Measurements from ENCODE around the gene MSL3.

The MSL3 gene, protein sequence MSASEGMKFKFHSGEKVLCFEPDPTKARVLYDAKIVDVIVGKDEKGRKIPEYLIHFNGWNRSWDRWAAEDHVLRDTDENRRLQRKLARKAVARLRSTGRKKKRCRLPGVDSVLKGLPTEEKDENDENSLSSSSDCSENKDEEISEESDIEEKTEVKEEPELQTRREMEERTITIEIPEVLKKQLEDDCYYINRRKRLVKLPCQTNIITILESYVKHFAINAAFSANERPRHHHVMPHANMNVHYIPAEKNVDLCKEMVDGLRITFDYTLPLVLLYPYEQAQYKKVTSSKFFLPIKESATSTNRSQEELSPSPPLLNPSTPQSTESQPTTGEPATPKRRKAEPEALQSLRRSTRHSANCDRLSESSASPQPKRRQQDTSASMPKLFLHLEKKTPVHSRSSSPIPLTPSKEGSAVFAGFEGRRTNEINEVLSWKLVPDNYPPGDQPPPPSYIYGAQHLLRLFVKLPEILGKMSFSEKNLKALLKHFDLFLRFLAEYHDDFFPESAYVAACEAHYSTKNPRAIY

DNA sequence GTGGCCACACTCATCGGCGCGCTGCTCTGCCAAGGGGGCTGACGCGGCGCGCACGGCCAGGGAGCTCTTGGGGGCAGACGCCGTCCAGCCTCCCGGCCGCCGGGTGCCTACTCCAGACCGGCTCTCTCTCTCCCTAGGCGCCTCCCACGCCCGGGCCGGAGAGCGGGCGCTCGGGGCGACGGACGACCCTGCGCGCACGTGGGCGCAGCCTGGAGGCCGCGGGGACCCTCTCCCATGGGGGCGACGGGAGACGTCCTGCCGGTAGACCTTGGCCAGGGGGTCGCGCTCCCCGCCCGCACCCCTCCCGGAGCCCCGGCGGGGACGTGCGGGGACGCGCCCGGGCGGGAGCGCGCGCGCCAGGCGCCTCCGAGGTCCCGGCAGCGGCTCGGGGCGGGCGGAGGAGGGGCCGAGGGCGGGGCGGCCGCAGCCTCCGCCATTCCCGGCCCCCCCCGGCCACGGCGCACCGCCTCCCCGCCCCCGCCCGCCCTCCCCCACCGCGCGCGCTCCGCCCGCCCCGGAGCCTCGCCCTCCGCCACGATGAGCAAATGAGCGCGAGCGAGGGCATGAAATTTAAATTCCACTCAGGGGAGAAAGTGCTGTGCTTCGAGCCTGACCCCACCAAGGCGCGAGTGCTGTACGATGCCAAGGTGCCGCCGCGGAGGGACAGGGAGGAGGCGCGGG lies at the start of gene MSL3:
Gene MSL3 (plus strand): TSS at position 519 of the 681 bp plus-strand sequence. CDS start 27 bp downstream, at position 546.
- peak; percentile 85 for DNase-seq (ENCODE audit: low spot score)
- peak within 1 kb of the TSS; percentile 85 to 89 for H3K27ac ChIP-seq

DNA sequence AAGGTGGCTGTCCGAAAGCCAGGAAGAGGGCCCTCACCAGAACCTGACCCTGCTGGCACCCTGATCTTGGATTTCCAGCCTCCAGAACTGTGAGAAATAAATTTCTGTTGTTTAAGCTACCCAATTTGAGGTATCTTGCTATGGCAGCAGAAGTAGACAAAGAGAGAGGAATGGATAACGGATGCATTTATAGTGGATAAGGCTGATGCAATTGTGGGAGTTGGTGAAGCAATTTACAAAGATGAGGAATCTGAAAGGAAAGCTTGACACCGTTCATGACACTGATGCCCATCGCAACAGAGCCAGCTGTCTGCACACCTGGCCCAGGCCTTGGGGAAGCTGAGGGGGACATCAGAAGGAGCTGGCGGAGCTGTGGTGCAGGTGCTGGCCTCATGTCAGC lies 35.7 kb upstream of the MSL3 start:
- H3K27ac ChIP-seq = no peak overlapping the region
- no peak overlapping the region for H3K4me3 ChIP-seq
- TF ChIP-seq, protein P1, sequence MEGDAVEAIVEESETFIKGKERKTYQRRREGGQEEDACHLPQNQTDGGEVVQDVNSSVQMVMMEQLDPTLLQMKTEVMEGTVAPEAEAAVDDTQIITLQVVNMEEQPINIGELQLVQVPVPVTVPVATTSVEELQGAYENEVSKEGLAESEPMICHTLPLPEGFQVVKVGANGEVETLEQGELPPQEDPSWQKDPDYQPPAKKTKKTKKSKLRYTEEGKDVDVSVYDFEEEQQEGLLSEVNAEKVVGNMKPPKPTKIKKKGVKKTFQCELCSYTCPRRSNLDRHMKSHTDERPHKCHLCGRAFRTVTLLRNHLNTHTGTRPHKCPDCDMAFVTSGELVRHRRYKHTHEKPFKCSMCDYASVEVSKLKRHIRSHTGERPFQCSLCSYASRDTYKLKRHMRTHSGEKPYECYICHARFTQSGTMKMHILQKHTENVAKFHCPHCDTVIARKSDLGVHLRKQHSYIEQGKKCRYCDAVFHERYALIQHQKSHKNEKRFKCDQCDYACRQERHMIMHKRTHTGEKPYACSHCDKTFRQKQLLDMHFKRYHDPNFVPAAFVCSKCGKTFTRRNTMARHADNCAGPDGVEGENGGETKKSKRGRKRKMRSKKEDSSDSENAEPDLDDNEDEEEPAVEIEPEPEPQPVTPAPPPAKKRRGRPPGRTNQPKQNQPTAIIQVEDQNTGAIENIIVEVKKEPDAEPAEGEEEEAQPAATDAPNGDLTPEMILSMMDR (IDR thresholded peaks at IDR 0.05) = no peak
- no peak for DNase-seq (ENCODE audit: low spot score)

More for the DNA sequence above, at the start of gene MSL3:
- H3K4me3 ChIP-seq = peak within 1 kb of the TSS; percentile 72
- TF ChIP-seq, protein P1 (IDR thresholded peaks at IDR 0.05) = no peak

DNA sequence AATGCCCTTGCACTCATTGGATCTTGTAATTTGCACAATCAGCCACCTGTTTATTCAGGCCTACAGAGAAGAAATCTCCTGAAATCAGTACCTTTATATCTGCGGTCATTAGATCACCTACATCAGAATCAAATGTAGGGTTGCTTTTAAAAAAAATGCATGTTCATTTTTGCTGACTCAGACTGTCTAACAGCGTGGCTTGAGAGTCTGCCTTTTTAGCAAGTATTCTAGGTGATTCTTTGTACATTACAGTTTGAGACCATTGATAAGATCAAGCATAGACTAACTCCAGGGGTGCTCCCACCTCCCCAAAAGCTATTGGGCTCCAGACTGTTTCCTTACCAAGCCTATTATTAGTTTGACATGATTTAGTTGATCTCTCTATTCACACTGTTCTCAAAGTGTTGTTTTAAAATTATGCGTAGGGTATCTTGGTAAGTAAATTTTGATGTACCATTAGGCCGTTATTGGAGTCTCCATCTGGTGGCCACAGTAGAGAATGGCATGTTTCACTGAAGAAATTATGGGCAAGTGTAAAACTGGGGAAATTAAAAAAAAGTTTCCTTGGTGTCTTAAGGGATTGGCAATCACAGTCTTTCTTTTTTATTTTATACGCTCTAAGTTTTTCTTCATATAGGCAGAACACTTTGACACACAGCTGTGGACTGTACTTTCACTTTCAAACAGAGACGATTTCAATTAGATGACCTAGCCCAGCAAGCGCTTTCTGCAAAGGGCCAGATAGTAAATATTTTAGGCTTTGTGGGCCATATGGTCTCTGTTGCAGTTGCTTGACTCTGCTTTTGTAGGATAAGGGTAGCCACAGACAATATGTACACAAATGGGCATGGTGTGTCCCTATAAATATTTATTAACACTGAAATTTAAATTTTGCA lies 33.7 kb upstream of the MSL3 start:
- no peak for DNase-seq (ENCODE audit: low spot score)
- Histone ChIP-seq H3K27ac (no peak overlapping the region), H3K4me3 (no peak overlapping the region)
- TF ChIP-seq, protein P1 (IDR thresholded peaks at IDR 0.05) = peak; percentile 49

DNA sequence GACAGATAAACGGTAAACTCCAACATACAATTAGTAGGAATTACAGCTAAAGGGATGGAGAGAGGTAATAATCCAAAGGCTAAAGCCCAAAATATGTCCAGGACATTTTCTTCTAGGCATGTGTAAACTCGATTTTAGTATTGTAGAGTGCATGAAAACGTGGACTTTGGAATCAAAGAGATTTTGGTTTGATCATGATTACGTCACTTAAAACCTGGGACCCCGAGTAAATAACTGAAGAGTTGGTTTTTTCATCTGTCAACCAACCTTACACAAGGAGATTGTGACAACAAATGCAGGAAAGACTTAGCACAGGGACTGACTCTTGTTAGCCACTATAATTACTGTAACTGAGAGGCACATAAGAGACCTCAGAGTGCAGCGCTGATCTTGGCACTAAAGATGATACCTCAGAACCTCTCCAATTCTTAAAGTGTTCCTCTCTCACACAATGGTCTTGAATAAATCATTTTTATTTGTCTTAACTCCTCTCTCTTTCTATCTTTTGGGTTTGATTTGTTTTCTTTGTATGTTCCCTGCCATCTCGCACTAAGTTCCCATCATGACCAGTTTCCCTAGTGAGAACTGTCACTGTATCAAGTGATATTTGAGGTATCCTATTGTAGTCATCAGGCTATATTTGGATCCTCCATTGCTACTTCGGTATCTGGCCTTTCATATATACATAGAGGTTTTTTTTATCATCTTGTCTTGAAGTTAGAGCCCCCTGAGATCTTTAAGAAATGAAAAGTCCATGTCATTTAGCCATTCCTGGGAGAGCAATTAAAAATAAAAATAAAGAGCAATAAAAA lies 32.2 kb upstream of the MSL3 start:
- no peak for DNase-seq (ENCODE audit: low spot score)
- no peak overlapping the region for H3K4me3 ChIP-seq
- TF ChIP-seq, protein P1 (IDR thresholded peaks at IDR 0.05) = no peak
- H3K27ac ChIP-seq = no peak overlapping the region

DNA sequence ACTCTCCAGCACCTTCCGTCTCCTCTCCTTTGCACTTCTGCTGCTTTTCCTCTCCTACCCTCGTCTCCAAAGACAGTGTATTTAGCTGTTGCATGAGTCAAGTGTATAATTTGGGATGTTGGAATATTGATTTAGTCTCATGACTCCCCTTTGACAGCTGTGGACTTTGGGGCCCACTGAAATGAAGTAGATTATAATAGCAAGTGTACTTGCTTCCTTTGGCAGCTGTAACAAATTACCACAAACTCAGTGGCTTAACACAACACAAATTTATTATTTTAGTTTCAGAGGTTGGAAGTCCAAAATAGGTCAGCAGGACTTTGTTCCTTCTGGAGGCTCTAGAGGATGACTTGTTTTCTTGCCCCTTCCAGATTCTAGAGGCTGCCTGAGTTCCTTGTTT lies 29.5 kb upstream of the MSL3 start:
- H3K27ac ChIP-seq = no peak overlapping the region
- no peak for DNase-seq (ENCODE audit: low spot score)
- TF ChIP-seq, protein P1 (IDR thresholded peaks at IDR 0.05) = no peak
- H3K4me3 ChIP-seq = no peak overlapping the region

DNA sequence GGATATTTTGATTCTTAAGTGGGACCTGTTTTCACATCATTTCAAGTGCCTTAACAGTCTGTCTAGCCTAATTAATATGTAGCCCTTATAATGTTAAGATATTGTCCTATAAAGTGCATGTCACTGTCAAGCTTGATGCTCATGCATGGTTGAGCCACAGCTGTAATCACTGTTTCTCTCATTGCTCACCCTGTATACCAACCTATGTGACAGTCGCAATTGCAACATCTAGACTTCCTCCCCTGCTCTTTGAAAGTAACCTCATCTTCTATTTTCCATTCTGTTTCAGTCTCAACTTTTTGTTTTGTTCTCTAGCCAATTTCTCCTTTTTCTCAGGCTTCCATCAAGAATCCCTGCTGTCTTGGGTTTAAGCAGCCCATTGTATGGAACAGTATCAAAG lies 24.4 kb upstream of the MSL3 start:
- no peak for DNase-seq (ENCODE audit: low spot score)
- Histone ChIP-seq H3K4me3 (no peak overlapping the region), H3K27ac (no peak overlapping the region)
- TF ChIP-seq, protein P1 (IDR thresholded peaks at IDR 0.05) = no peak

All from coronary artery (tissue), 2 donors.